ENCODE results near the gene TEX38. TPM values are rescaled to one million over a fixed set of nuclear protein-coding genes. Genes with fewer than 3 reads are reported as not detected.
A peak's percentile ranks its signal among the peaks of the same experiment; 100 is the strongest.

The TEX38 gene
- total and polyA plus RNA-seq, 4 donors = not detected

- Histone ChIP-seq H3K9me3 (ENCODE audit: control insufficient read depth in 4 of 4, low read length in 3 of 4) (no peaks in the 10 kb centered on the region), H3K27me3 (ENCODE audit: control insufficient read depth in 4 of 4, insufficient read depth in 4 of 4, low read length in 3 of 4) (no peaks in the 10 kb centered on the region), H3K9ac (ENCODE audit: low read depth in 1 of 2, low read length in 2 of 2) (no peak overlapping the region), H3K27ac (ENCODE audit: low read depth in 1 of 2, low read length in 2 of 2) (peak overlapping the region in 1 of 2 donors; percentile 20), H3K4me3 (ENCODE audit: low read depth in 1 of 3, low read length in 3 of 3) (no peak overlapping the region), H3K36me3 (ENCODE audit: control insufficient read depth in 4 of 4, insufficient read depth in 3 of 4, low read depth in 1 of 4, low read length in 3 of 4) (peaks cover 14 to 79% (median 50%) of the 10 kb centered on the region in 4 donors), H3K4me1 (ENCODE audit: control insufficient read depth in 4 of 4, insufficient read depth in 4 of 4, low read length in 3 of 4) (peaks cover 0 to 9% (median 7%) of the 10 kb centered on the region in 4 donors)
- no peak for DNase-seq (ENCODE audit: low spot score)
- 59% methylated on average over 2 of the region's 2 CpGs for WGBS
- TF ChIP-seq RXRA (IDR thresholded peaks at IDR 0.05) = peak; percentile 28 to 32
- TF ChIP-seq SP1 (IDR thresholded peaks at IDR 0.05) = peak; percentile 37
- no peak for TF ChIP-seq REST (IDR thresholded peaks at IDR 0.05)
- peak; percentile 24 for TF ChIP-seq YY1 (IDR thresholded peaks at IDR 0.05)
- TF ChIP-seq HNF4A (conservative IDR thresholded peaks at IDR 0.05) = peak; percentile 18
- peak in 1 of 2 donors; percentile 36 for TF ChIP-seq RAD21 (IDR thresholded peaks at IDR 0.05)
- TF ChIP-seq ATF3 (IDR thresholded peaks at IDR 0.05) = no peak
These were observed 15.5 kb downstream of the TEX38 start for GRCh38 chr1:46687093-46687659.

GRCh38 chr1:46687921-46688509, 16.4 kb downstream of the TEX38 start:
- Histone ChIP-seq H3K27me3 (ENCODE audit: control insufficient read depth in 4 of 4, insufficient read depth in 4 of 4, low read length in 3 of 4) (no peaks in the 10 kb centered on the region), H3K4me1 (ENCODE audit: control insufficient read depth in 4 of 4, insufficient read depth in 4 of 4, low read length in 3 of 4) (peaks cover 0 to 9% (median 7%) of the 10 kb centered on the region in 4 donors), H3K9ac (ENCODE audit: low read depth in 1 of 2, low read length in 2 of 2) (no peak overlapping the region), H3K4me3 (ENCODE audit: low read depth in 1 of 3, low read length in 3 of 3) (no peak overlapping the region), H3K27ac (ENCODE audit: low read depth in 1 of 2, low read length in 2 of 2) (no peak overlapping the region), H3K9me3 (ENCODE audit: control insufficient read depth in 4 of 4, low read length in 3 of 4) (no peaks in the 10 kb centered on the region), H3K36me3 (ENCODE audit: control insufficient read depth in 4 of 4, insufficient read depth in 3 of 4, low read depth in 1 of 4, low read length in 3 of 4) (peaks cover 14 to 76% (median 46%) of the 10 kb centered on the region in 4 donors)
- no peak for TF ChIP-seq EGR1 (IDR thresholded peaks at IDR 0.05; ENCODE audit: low read depth in 2 of 2)
- TF ChIP-seq FOXA2 (IDR thresholded peaks at IDR 0.05) = no peak
- TF ChIP-seq CTCF (IDR thresholded peaks at IDR 0.05; ENCODE audit: low read depth, low read length, missing input control) = no peak
- no peak for TF ChIP-seq TAF1 (conservative IDR thresholded peaks at IDR 0.05)
- no peak for TF ChIP-seq FOXA1 (IDR thresholded peaks at IDR 0.05)
- TF ChIP-seq MAX (IDR thresholded peaks at IDR 0.05) = no peak
- no peak for TF ChIP-seq RXRA (IDR thresholded peaks at IDR 0.05)
- no peak for TF ChIP-seq HNF4G (IDR thresholded peaks at IDR 0.05)
- no peak for TF ChIP-seq GABPA (IDR thresholded peaks at IDR 0.05 in 1 of 2, conservative IDR thresholded peaks at IDR 0.05 in 1 of 2)
- TF ChIP-seq YY1 (IDR thresholded peaks at IDR 0.05) = no peak
- no peak for TF ChIP-seq RAD21 (IDR thresholded peaks at IDR 0.05)
- no peak for TF ChIP-seq REST (IDR thresholded peaks at IDR 0.05)
- no peak for TF ChIP-seq ATF3 (IDR thresholded peaks at IDR 0.05)
- 81% methylated on average over 9 of the region's 9 CpGs for WGBS
- no peak for DNase-seq (ENCODE audit: low spot score)
